C4-2B (cell line): ENCODE measurements around the gene SLC28A1.

Source experiments
- ZFX ChIP-seq: fragments of 450-650 bp; IDR thresholded peaks from 2 replicates; pipeline ENCODE4 v1.6.1; 2017
- TF ChIP-seq, protein P1 (sequence below): fragments of 450-650 bp; conservative IDR thresholded peaks from 2 replicates; pipeline ENCODE4 v1.5.1; 2017; ENCODE audit warnings: mild to moderate bottlenecking

- TF ChIP-seq, protein P1, sequence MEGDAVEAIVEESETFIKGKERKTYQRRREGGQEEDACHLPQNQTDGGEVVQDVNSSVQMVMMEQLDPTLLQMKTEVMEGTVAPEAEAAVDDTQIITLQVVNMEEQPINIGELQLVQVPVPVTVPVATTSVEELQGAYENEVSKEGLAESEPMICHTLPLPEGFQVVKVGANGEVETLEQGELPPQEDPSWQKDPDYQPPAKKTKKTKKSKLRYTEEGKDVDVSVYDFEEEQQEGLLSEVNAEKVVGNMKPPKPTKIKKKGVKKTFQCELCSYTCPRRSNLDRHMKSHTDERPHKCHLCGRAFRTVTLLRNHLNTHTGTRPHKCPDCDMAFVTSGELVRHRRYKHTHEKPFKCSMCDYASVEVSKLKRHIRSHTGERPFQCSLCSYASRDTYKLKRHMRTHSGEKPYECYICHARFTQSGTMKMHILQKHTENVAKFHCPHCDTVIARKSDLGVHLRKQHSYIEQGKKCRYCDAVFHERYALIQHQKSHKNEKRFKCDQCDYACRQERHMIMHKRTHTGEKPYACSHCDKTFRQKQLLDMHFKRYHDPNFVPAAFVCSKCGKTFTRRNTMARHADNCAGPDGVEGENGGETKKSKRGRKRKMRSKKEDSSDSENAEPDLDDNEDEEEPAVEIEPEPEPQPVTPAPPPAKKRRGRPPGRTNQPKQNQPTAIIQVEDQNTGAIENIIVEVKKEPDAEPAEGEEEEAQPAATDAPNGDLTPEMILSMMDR, result no peak
- TF ChIP-seq ZFX, result no peak
Observed at GRCh38 chr15:84834969-84835368, 49.5 kb upstream of the SLC28A1 start.
